Right atrium auricular region (tissue), 2 donors: Measurements from ENCODE around the gene VPS26B. TPM values are rescaled to one million over a fixed set of nuclear protein-coding genes. Genes with fewer than 3 reads are reported as not detected.
"Not testable (repeated sequence)": the region's sequence is repeated elsewhere in the genome, so short reads cannot be mapped to it uniquely, and the experiment has no call there.

Source experiments
- DNase-seq: peaks from one replicate; pipeline ENCODE4 v3.0.0-alpha.2; 2019; ENCODE audit warnings: low spot score
- H3K27ac ChIP-seq, 2 donors: fragments of 200-600 bp; sonication (generic); 1 replicate in 1 of 2; 2 replicates in 1 of 2; pipeline ENCODE4 v1.5.1; 2016 to 2019
- H3K27me3 ChIP-seq, 2 donors: fragments of 200-600 bp; sonication (generic); one replicate each; pipeline versions ENCODE4 v1.5.1 to v1.6.0; 2017 to 2019
- H3K36me3 ChIP-seq: fragments of 200-600 bp; sonication (generic); one replicate; pipeline ENCODE4 v1.5.1; 2016
- H3K4me1 ChIP-seq, 2 donors: fragments of 200-600 bp; sonication (generic); one replicate each; pipeline versions ENCODE4 v1.5.1 to v1.6.0; 2017 to 2019
- H3K4me3 ChIP-seq, 2 donors: fragments of 200-600 bp; sonication (generic); 1 replicate in 1 of 2; 2 replicates in 1 of 2; pipeline ENCODE4 v1.5.1; 2017 to 2019; ENCODE audit warnings: mild to moderate bottlenecking in 1 of 2, moderate library complexity in 1 of 2
- H3K9me3 ChIP-seq, 2 donors: fragments of 200-600 bp; sonication (generic); one replicate each; pipeline ENCODE4 v1.5.1; 2019
- CTCF ChIP-seq, 2 donors: fragments of 200-600 bp; sonication (generic); IDR thresholded peaks; one replicate each; pipeline ENCODE4 v1.5.1; 2019; ENCODE audit warnings: antibody characterized with exemption in 2 of 2
- total RNA-seq, 2 donors: library from RNA; depleted of rRNA; stranded (reverse); fragments of >200 nt; gene quantifications; one replicate each; pipeline ENCODE4 v1.1.0, GENCODE V29; 2016

The VPS26B gene
- total RNA-seq, 2 donors from 2014 or later: 24.9 to 25.1 TPM

- Histone ChIP-seq H3K9me3 (no peaks in the 10 kb centered on the region), H3K4me3 (peak within 1 kb of the TSS; percentile 15 to 42), H3K27ac (no peak within 1 kb of the TSS), H3K36me3 (no peaks in the 10 kb centered on the region), H3K27me3 (peaks cover 33 to 44% of the 10 kb centered on the region in 2 donors), H3K4me1 (peaks cover 0 to 22% of the 10 kb centered on the region in 2 donors)
- no peak for TF ChIP-seq CTCF (IDR thresholded peaks at IDR 0.05)
- DNase-seq: no peak
These were observed 51.3 kb downstream of the VPS26B start, which contains the start of gene GLB1L3 for GRCh38 chr11:134275534-134276395. TSS of gene GLB1L3 (plus strand) at chr11:134276379. CDS start at chr11:134276741, 362 bp downstream.

GRCh38 chr11:134276396-134277182, 52.1 kb downstream of the VPS26B start:
- Histone ChIP-seq H3K27me3 (peaks cover 33 to 44% of the 10 kb centered on the region in 2 donors), H3K27ac (no peak overlapping the region), H3K36me3 (no peaks in the 10 kb centered on the region), H3K4me1 (peaks cover 0 to 22% of the 10 kb centered on the region in 2 donors), H3K9me3 (no peaks in the 10 kb centered on the region), H3K4me3 (peak overlapping the region in 1 of 2 donors; percentile 42)
- no peak for TF ChIP-seq CTCF (IDR thresholded peaks at IDR 0.05)
- no peak for DNase-seq

GRCh38 chr11:134277183-134278001, 52.9 kb downstream of the VPS26B start:
- Histone ChIP-seq H3K9me3 (no peaks in the 10 kb centered on the region), H3K4me1 (peaks cover 0 to 22% of the 10 kb centered on the region in 2 donors), H3K36me3 (no peaks in the 10 kb centered on the region), H3K4me3 (peak overlapping the region in 1 of 2 donors; percentile 42), H3K27me3 (peaks cover 30 to 44% of the 10 kb centered on the region in 2 donors), H3K27ac (no peak overlapping the region)
- TF ChIP-seq CTCF (IDR thresholded peaks at IDR 0.05): no peak
- DNase-seq: peak; percentile 32

GRCh38 chr11:134278356-134278755, 53.9 kb downstream of the VPS26B start:
- Histone ChIP-seq H3K4me1 (peaks cover 0 to 22% of the 10 kb centered on the region in 2 donors), H3K4me3 (no peak overlapping the region), H3K27ac (no peak overlapping the region), H3K9me3 (no peaks in the 10 kb centered on the region), H3K27me3 (peaks cover 30 to 38% of the 10 kb centered on the region in 2 donors), H3K36me3 (no peaks in the 10 kb centered on the region)
- TF ChIP-seq CTCF (IDR thresholded peaks at IDR 0.05): no peak
- peak; percentile 34 for DNase-seq

- DNase-seq: peak; percentile 18
- H3K9me3 ChIP-seq, H3K36me3 ChIP-seq, H3K4me3 ChIP-seq, H3K27ac ChIP-seq, H3K4me1 ChIP-seq: not testable (repeated sequence)
- peaks cover 7 to 12% of the 10 kb centered on the region in 2 donors for H3K27me3 ChIP-seq
These were observed 57.2 kb downstream of the VPS26B start for GRCh38 chr11:134281635-134282034.
